WTC11 (cell line): ENCODE measurements around the gene MDM4. TPM values are rescaled to one million over a fixed set of nuclear protein-coding genes. Genes with fewer than 3 reads are reported as not detected.

Source experiments
- ATAC-seq: fragments of 200-7000 bp; cut with Tn5 transposase; 2 replicates; pipeline ENCODE4 v1.10.0; 2021; ENCODE audit warnings: mild to moderate bottlenecking, moderate library complexity
- CTCF ChIA-PET: fragments of 300-600 bp; sonication (Branson Sonifier 250); formaldehyde crosslinking; loops from one replicate; lab custom pipeline; 2021; ENCODE audit warnings: antibody characterized with exemption; lab: Charles Lee
- POLR2A ChIA-PET: fragments of 350-600 bp; sonication (Branson Sonifier 250); formaldehyde crosslinking; loops from one replicate; lab custom pipeline; 2021; ENCODE audit warnings: antibody characterized with exemption; lab: Charles Lee
- DNase-seq: peaks from one replicate; pipeline ENCODE4 v3.0.0; 2021; ENCODE audit warnings: low spot score
- H3K27ac Mint-ChIP-seq: 2 replicates; pipeline ENCODE4 v1.8.0; 2021; ENCODE audit warnings: mixed read lengths
- H3K27me3 Mint-ChIP-seq: 2 replicates; pipeline ENCODE4 v1.8.0; 2021; ENCODE audit warnings: low read depth, mild to moderate bottlenecking, moderate library complexity, mixed read lengths
- H3K36me3 Mint-ChIP-seq: 2 replicates; pipeline ENCODE4 v1.8.0; 2021; ENCODE audit warnings: mixed read lengths
- H3K4me1 Mint-ChIP-seq: 2 replicates; pipeline ENCODE4 v1.8.0; 2022; ENCODE audit warnings: mixed read lengths
- H3K4me3 Mint-ChIP-seq: 2 replicates; pipeline ENCODE4 v1.8.0; 2021; ENCODE audit warnings: mild to moderate bottlenecking, moderate library complexity, mixed read lengths
- H3K9me3 Mint-ChIP-seq: 2 replicates; pipeline ENCODE4 v1.8.0; 2021; ENCODE audit warnings: mixed read lengths
- ESRRA ChIP-seq: sonication (generic); formaldehyde crosslinking; IDR thresholded peaks from 2 replicates; pipeline ENCODE4 v1.8.1; 2022; ENCODE audit warnings: mild to moderate bottlenecking, missing genetic modification reagents, borderline replicate concordance
- FOXJ3 ChIP-seq: sonication (generic); formaldehyde crosslinking; IDR thresholded peaks from 2 replicates; pipeline ENCODE4 v1.9.0; 2021; ENCODE audit warnings: missing genetic modification reagents, mild to moderate bottlenecking, borderline replicate concordance
- FOXK1 ChIP-seq: sonication (generic); formaldehyde crosslinking; IDR thresholded peaks from 2 replicates; pipeline ENCODE4 v1.8.0; 2022; ENCODE audit warnings: mild to moderate bottlenecking, moderate library complexity, missing genetic modification reagents
- GABPB1 ChIP-seq: sonication (generic); formaldehyde crosslinking; IDR thresholded peaks from 2 replicates; pipeline ENCODE4 v1.8.1; 2023; ENCODE audit warnings: mild to moderate bottlenecking, missing genetic modification reagents
- GRHL2 ChIP-seq: fragments of 250-450 bp; sonication (Bioruptor Pico); IDR thresholded peaks from 2 replicates; pipeline ENCODE4 v1.8.0; 2022; ENCODE audit warnings: mild to moderate bottlenecking, moderate library complexity; ENCODE audit not compliant: insufficient replicate concordance, severe bottlenecking
- KAT7 ChIP-seq: sonication (generic); formaldehyde crosslinking; IDR thresholded peaks from 2 replicates; pipeline ENCODE4 v1.8.1; 2023; ENCODE audit warnings: missing genetic modification reagents, mild to moderate bottlenecking, borderline replicate concordance
- NFATC4 ChIP-seq: fragments of 250-450 bp; sonication (Bioruptor Pico); IDR thresholded peaks from 2 replicates; pipeline ENCODE4 v1.9.0; 2021; ENCODE audit warnings: mild to moderate bottlenecking
- NFYB ChIP-seq: sonication (generic); formaldehyde crosslinking; conservative IDR thresholded peaks from 2 replicates; pipeline ENCODE4 v1.8.0; 2022; ENCODE audit warnings: low read depth, missing genetic modification reagents
- NR2C2 ChIP-seq: sonication (generic); formaldehyde crosslinking; IDR thresholded peaks from 2 replicates; pipeline ENCODE4 v1.8.0; 2022; ENCODE audit warnings: mild to moderate bottlenecking, missing genetic modification reagents
- RELA ChIP-seq: sonication (generic); formaldehyde crosslinking; IDR thresholded peaks from 2 replicates; pipeline ENCODE4 v1.8.1; 2022; ENCODE audit warnings: missing genetic modification reagents, mild to moderate bottlenecking, borderline replicate concordance
- SMAD3 ChIP-seq: sonication (generic); formaldehyde crosslinking; IDR thresholded peaks from 2 replicates; pipeline ENCODE4 v1.8.0; 2022; ENCODE audit warnings: missing genetic modification reagents, mild to moderate bottlenecking, borderline replicate concordance
- TEAD4 ChIP-seq: sonication (generic); formaldehyde crosslinking; IDR thresholded peaks from 2 replicates; pipeline ENCODE4 v1.8.0; 2022; ENCODE audit warnings: mild to moderate bottlenecking, missing genetic modification reagents
- ZNF219 ChIP-seq: sonication (generic); formaldehyde crosslinking; IDR thresholded peaks from 2 replicates; pipeline ENCODE4 v1.8.0; 2023; ENCODE audit warnings: missing genetic modification reagents, mild to moderate bottlenecking, borderline replicate concordance
- ZNF317 ChIP-seq: sonication (generic); formaldehyde crosslinking; IDR thresholded peaks from 2 replicates; pipeline ENCODE4 v1.8.1; 2023; ENCODE audit warnings: low read depth, mild to moderate bottlenecking, moderate library complexity, missing genetic modification reagents, borderline replicate concordance
- total RNA-seq: library from RNA; stranded (reverse); gene quantifications from 3 replicates; pipeline ENCODE4 v1.2.3, GENCODE V29; 2021
- TF ChIP-seq, protein P1 (sequence below): sonication (generic); formaldehyde crosslinking; IDR thresholded peaks from 2 replicates; pipeline ENCODE4 v1.8.1; 2023; ENCODE audit warnings: mild to moderate bottlenecking, missing genetic modification reagents
- TF ChIP-seq, protein P2 (sequence below): sonication (generic); formaldehyde crosslinking; IDR thresholded peaks from 2 replicates; pipeline ENCODE4 v1.8.1; 2023; ENCODE audit warnings: mild to moderate bottlenecking, moderate library complexity, missing genetic modification reagents
- TF ChIP-seq, protein P3 (sequence below): sonication (generic); formaldehyde crosslinking; IDR thresholded peaks from 2 replicates; pipeline ENCODE4 v1.8.0; 2022; ENCODE audit warnings: mild to moderate bottlenecking, missing genetic modification reagents
- TF ChIP-seq, protein P4 (sequence below): fragments of 200-600 bp; IDR thresholded peaks from 2 replicates; pipeline ENCODE4 v1.8.0; 2022; ENCODE audit warnings: antibody characterized with exemption
- TF ChIP-seq, protein P5 (sequence below): sonication (generic); formaldehyde crosslinking; IDR thresholded peaks from 2 replicates; pipeline ENCODE4 v1.8.1; 2022; ENCODE audit warnings: low read depth, mild to moderate bottlenecking, moderate library complexity, missing genetic modification reagents, borderline replicate concordance
- TF ChIP-seq, protein P6 (sequence below): sonication (generic); formaldehyde crosslinking; IDR thresholded peaks from 2 replicates; pipeline ENCODE4 v1.8.1; 2022; ENCODE audit warnings: low read depth, missing genetic modification reagents, borderline replicate concordance

Gene MDM4
- total RNA-seq, 1 experiment from 2014 or later = 76.2 TPM

DNA sequence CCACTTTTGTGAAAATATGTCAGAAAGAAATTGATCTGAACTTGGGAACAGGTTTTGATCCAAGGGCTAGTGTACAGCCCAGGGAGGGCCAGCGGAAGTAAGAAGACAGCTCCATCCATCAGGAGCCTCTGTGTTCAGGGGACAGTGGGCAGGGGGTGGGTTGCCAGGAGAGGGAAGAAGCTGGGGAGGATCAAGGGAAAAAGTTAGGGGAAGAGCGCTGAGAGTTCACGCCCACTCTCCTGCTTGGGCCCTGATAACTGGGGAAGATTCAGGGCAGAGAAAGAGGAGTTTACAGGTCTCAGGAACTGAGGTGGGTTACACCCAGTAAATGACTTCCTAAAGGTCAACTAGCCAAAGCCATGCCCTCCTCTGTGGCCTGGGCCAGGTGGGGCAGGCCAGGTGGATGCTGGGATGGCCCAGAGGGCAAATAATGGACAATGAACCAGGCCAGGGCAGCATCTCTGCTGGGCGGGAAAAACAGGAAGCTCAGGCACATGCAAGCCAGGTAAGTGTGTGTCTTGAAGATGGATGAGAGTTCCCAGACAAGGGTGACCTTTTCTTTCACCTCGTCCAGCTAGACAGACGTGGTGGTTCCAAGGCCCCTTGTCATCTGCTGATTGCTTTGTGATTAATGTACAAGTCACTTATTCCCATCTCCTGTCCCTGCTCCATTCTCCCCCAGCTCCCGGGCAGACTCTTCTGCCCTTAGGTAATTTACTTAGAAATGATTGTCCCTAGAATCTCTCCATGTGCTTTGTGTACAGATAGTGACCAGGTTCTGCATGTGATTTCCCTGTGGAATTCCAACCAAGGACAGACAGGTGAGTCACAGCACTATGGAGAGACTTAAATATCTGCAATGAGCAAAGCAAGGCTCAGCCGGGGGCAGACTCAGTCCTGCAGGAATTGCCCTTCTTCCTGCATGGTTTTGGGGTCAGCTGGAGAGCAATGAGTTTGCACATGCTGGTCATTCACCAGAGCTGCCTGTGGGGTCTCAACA is 57.0 kb downstream of the MDM4 start:
- Mint-ChIP-seq H3K27ac (no peak overlapping the region), H3K4me1 (peaks cover 82% of the 10 kb centered on the region), H3K27me3 (peaks cover 22% of the 10 kb centered on the region), H3K36me3 (peaks cover 8% of the 10 kb centered on the region), H3K4me3 (no peak overlapping the region; the same call in 1 of the 2 replicates)
- no peak for ATAC-seq
- no peak for DNase-seq
- ChIA-PET POLR2A (interaction anchor here (1.3 to 2.0 kb wide), 2 partner anchors 8 to 57 kb away, joined by 3 to 4 read pairs; partner anchors contain the start of gene MDM4), CTCF (interaction anchor here (0.7 to 3.6 kb wide), 10 partner anchors 7 to 488 kb away, joined by 3 to 32 read pairs (median 6); no protein-coding TSS in a partner anchor)
- TF ChIP-seq NFATC4 (CRISPR knock-in tag) (no peak), NFYB (CRISPR knock-in tag) (no peak), NR2C2 (no peak), KAT7 (CRISPR knock-in tag) (no peak), FOXJ3 (no peak), ESRRA (CRISPR knock-in tag) (no peak), ZNF317 (CRISPR knock-in tag) (no peak), TEAD4 (CRISPR knock-in tag) (no peak), FOXK1 (CRISPR knock-in tag) (no peak), GRHL2 (CRISPR knock-in tag) (no peak), GABPB1 (no peak), RELA (CRISPR knock-in tag) (no peak), ZNF219 (no peak), SMAD3 (no peak)
- TF ChIP-seq, protein P1, sequence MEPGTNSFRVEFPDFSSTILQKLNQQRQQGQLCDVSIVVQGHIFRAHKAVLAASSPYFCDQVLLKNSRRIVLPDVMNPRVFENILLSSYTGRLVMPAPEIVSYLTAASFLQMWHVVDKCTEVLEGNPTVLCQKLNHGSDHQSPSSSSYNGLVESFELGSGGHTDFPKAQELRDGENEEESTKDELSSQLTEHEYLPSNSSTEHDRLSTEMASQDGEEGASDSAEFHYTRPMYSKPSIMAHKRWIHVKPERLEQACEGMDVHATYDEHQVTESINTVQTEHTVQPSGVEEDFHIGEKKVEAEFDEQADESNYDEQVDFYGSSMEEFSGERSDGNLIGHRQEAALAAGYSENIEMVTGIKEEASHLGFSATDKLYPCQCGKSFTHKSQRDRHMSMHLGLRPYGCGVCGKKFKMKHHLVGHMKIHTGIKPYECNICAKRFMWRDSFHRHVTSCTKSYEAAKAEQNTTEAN (CRISPR knock-in tag) = no peak
- TF ChIP-seq, protein P2, sequence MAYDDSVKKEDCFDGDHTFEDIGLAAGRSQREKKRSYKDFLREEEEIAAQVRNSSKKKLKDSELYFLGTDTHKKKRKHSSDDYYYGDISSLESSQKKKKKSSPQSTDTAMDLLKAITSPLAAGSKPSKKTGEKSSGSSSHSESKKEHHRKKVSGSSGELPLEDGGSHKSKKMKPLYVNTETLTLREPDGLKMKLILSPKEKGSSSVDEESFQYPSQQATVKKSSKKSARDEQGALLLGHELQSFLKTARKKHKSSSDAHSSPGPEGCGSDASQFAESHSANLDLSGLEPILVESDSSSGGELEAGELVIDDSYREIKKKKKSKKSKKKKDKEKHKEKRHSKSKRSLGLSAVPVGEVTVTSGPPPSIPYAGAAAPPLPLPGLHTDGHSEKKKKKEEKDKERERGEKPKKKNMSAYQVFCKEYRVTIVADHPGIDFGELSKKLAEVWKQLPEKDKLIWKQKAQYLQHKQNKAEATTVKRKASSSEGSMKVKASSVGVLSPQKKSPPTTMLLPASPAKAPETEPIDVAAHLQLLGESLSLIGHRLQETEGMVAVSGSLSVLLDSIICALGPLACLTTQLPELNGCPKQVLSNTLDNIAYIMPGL (CRISPR knock-in tag) = no peak
- TF ChIP-seq, protein P3, sequence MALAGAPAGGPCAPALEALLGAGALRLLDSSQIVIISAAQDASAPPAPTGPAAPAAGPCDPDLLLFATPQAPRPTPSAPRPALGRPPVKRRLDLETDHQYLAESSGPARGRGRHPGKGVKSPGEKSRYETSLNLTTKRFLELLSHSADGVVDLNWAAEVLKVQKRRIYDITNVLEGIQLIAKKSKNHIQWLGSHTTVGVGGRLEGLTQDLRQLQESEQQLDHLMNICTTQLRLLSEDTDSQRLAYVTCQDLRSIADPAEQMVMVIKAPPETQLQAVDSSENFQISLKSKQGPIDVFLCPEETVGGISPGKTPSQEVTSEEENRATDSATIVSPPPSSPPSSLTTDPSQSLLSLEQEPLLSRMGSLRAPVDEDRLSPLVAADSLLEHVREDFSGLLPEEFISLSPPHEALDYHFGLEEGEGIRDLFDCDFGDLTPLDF = no peak
- TF ChIP-seq, protein P4, sequence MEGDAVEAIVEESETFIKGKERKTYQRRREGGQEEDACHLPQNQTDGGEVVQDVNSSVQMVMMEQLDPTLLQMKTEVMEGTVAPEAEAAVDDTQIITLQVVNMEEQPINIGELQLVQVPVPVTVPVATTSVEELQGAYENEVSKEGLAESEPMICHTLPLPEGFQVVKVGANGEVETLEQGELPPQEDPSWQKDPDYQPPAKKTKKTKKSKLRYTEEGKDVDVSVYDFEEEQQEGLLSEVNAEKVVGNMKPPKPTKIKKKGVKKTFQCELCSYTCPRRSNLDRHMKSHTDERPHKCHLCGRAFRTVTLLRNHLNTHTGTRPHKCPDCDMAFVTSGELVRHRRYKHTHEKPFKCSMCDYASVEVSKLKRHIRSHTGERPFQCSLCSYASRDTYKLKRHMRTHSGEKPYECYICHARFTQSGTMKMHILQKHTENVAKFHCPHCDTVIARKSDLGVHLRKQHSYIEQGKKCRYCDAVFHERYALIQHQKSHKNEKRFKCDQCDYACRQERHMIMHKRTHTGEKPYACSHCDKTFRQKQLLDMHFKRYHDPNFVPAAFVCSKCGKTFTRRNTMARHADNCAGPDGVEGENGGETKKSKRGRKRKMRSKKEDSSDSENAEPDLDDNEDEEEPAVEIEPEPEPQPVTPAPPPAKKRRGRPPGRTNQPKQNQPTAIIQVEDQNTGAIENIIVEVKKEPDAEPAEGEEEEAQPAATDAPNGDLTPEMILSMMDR = no peak
- TF ChIP-seq, protein P5, sequence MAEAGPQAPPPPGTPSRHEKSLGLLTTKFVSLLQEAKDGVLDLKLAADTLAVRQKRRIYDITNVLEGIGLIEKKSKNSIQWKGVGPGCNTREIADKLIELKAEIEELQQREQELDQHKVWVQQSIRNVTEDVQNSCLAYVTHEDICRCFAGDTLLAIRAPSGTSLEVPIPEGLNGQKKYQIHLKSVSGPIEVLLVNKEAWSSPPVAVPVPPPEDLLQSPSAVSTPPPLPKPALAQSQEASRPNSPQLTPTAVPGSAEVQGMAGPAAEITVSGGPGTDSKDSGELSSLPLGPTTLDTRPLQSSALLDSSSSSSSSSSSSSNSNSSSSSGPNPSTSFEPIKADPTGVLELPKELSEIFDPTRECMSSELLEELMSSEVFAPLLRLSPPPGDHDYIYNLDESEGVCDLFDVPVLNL (CRISPR knock-in tag) = no peak
- TF ChIP-seq, protein P6, sequence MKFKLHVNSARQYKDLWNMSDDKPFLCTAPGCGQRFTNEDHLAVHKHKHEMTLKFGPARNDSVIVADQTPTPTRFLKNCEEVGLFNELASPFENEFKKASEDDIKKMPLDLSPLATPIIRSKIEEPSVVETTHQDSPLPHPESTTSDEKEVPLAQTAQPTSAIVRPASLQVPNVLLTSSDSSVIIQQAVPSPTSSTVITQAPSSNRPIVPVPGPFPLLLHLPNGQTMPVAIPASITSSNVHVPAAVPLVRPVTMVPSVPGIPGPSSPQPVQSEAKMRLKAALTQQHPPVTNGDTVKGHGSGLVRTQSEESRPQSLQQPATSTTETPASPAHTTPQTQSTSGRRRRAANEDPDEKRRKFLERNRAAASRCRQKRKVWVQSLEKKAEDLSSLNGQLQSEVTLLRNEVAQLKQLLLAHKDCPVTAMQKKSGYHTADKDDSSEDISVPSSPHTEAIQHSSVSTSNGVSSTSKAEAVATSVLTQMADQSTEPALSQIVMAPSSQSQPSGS = no peak
- TF ChIP-seq, all 79 proteins: peak for 0
- H3K9me3 Mint-ChIP-seq = peaks cover 4% of the 10 kb centered on the region; the same call in 1 of the 2 replicates
